Left lung (tissue), 10 donors: ENCODE data around the gene DNAJC5. TPM values are rescaled to one million over a fixed set of nuclear protein-coding genes. Genes with fewer than 3 reads are reported as not detected.

Experiments
- ATAC-seq: fragments of 200-7000 bp; cut with Tn5 transposase; one replicate; pipeline ENCODE4 v1.9.1; 2020; ENCODE audit warnings: moderate library complexity
- DNase-seq, 4 donors: peaks; one replicate each; pipeline ENCODE4 v3.0.0-alpha.2; 2013 to 2020
- H3K27ac ChIP-seq, 2 donors: fragments of 200-600 bp; sonication (generic) in 1 of 2; one replicate each; pipeline versions ENCODE4 v1.5.0 to v1.8.0; 2020 to 2021
- H3K27me3 ChIP-seq, 2 donors: fragments of 200-600 bp; sonication (generic) in 1 of 2; one replicate each; pipeline versions ENCODE4 v1.5.0 to v1.8.0; 2020 to 2021
- H3K36me3 ChIP-seq, 2 donors: fragments of 200-600 bp; sonication (generic) in 1 of 2; one replicate each; pipeline versions ENCODE4 v1.5.0 to v1.8.0; 2020 to 2021
- H3K4me1 ChIP-seq, 2 donors: fragments of 200-600 bp; one replicate each; pipeline ENCODE4 v1.8.0; 2021
- H3K4me3 ChIP-seq, 2 donors: fragments of 200-600 bp; sonication (generic) in 1 of 2; one replicate each; pipeline versions ENCODE4 v1.5.0 to v1.8.0; 2020 to 2021; ENCODE audit warnings: mild to moderate bottlenecking in 1 of 2
- H3K9me3 ChIP-seq, 2 donors: fragments of 200-600 bp; sonication (generic) in 1 of 2; one replicate each; pipeline versions ENCODE4 v1.5.0 to v1.8.0; 2020 to 2021
- intact Hi-C, 2 donors: fragments of 100-400 bp; cut with DNase I; formaldehyde crosslinking; loops; one replicate each; pipeline versions ENCODE4 v1.11.2 to v1.14.2; 2022
- polyA plus RNA-seq, 6 donors: library from polyadenylated mRNA; unstranded; fragments of 120-200 nt; gene quantifications; one replicate each; pipeline ENCODE4 v1.2.1, GENCODE V29; 2013; ENCODE audit not compliant: insufficient read length in 6 of 6
- total RNA-seq, 2 donors: library from RNA; stranded (reverse); fragmentation: NEBNext Ultra II Directional; extraction: Animal tissue kit (Norgen Biotek cat#: 25700); gene quantifications; one replicate each; pipeline ENCODE4 v1.2.1, GENCODE V29; 2021
- TF ChIP-seq, protein P1 (sequence below), 2 donors: fragments of 200-600 bp; sonication (generic) in 1 of 2; IDR thresholded peaks; one replicate each; pipeline versions ENCODE4 v1.5.0 to v1.8.0; 2021; ENCODE audit warnings: antibody characterized with exemption in 2 of 2
- donor health status: DM: no; HTN: yes; CAD: no.
- donor health status: DM: no; HTN: no; CAD: no.

The DNAJC5 gene
- total and polyA plus RNA-seq, 8 donors: 17.5 to 59.5 (median 25.3) TPM

DNA sequence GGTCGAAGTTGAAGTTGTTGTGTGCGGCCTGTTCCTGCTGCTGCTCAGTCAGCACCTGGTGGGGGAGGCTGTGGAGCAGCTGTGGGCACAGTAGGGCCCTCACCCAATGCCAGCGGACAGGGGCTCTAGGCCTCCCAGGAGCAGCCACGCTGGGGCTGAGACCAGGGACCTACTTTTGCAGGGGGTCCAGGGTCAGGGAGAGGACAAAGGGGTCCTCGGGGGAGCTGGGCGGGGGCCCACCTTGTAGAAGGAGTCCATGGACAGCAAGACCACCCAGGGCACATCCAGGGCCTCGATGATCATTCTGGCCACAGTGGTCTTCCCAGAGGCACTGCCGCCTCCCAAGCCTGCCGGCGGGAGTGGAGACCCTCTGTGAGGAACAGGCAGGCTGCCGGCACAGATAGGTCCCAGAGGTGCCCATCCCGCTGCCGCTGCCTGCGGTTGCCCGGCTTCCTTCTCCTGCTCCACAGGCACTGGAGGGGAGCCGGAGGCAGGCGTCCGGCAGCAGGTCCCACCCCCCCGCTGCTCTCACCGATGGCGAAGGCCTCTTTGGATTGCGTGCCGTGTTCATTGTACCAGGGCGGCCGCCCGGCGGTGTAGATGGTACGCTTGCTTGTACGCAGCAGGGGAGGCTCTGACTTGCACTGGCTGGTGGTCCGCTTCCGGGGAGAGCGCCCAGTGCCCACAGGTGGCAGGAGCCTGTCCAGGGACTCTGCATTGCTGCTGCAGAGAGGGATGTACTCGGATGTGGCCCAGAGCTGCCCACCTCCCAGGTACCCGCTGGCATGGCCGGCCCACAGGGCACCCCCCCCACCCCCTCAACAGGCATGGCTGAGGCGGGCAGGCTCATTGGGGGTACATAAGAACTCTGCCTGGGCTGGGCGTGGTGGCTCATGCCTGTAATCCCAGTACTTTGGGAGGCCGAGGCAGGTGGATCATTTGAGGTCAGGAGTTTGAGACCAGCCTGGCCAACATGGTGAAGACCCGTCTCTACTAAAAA, 51.3 kb downstream of the DNAJC5 start:
- intact Hi-C loops: no loop called here
- no peaks in the 10 kb centered on the region for H3K9me3 ChIP-seq
- H3K36me3 ChIP-seq: peaks cover 0 to 39% of the 10 kb centered on the region in 2 donors
- H3K27me3 ChIP-seq: no peaks in the 10 kb centered on the region
- peaks cover 19 to 65% of the 10 kb centered on the region in 2 donors for H3K4me1 ChIP-seq
- no peak overlapping the region for H3K27ac ChIP-seq
- DNase-seq (peak in 1 of 4 donors; percentile 78), ATAC-seq (no peak)
- no peak overlapping the region for H3K4me3 ChIP-seq
- TF ChIP-seq, protein P1, sequence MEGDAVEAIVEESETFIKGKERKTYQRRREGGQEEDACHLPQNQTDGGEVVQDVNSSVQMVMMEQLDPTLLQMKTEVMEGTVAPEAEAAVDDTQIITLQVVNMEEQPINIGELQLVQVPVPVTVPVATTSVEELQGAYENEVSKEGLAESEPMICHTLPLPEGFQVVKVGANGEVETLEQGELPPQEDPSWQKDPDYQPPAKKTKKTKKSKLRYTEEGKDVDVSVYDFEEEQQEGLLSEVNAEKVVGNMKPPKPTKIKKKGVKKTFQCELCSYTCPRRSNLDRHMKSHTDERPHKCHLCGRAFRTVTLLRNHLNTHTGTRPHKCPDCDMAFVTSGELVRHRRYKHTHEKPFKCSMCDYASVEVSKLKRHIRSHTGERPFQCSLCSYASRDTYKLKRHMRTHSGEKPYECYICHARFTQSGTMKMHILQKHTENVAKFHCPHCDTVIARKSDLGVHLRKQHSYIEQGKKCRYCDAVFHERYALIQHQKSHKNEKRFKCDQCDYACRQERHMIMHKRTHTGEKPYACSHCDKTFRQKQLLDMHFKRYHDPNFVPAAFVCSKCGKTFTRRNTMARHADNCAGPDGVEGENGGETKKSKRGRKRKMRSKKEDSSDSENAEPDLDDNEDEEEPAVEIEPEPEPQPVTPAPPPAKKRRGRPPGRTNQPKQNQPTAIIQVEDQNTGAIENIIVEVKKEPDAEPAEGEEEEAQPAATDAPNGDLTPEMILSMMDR (IDR thresholded peaks at IDR 0.05): no peak

DNA sequence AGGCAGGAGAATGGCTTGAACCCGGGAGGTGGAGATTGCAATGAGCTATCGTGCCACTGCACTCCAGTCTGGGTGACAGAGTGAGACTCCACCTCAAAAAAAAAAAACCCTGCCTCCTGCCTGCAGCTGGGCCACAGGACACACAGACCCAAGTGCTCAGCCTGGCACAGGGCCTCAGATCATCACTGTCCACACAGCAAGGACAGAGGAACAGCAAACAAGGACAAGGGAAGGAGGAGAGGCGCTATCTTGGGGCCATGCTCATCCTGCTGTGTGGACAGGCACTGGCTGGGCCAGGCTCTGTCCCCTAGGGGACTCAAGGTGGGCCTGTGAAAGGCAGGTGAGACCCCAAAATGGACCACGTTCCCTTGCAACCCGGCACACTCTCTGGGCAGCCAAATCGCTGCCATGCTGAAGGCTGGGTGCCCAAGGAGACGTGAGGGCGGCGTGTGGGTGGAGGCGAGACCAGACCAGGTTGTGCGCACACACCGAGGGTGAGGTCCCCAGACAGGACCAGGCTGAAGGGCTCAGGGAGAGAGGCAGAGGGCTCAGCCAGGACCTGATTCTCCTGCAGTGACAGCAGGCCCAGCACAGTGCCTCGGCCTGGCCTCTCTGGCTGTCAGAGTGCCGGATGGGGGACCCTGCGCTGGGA, 52.2 kb downstream of the DNAJC5 start:
- no peaks in the 10 kb centered on the region for H3K9me3 ChIP-seq

DNA sequence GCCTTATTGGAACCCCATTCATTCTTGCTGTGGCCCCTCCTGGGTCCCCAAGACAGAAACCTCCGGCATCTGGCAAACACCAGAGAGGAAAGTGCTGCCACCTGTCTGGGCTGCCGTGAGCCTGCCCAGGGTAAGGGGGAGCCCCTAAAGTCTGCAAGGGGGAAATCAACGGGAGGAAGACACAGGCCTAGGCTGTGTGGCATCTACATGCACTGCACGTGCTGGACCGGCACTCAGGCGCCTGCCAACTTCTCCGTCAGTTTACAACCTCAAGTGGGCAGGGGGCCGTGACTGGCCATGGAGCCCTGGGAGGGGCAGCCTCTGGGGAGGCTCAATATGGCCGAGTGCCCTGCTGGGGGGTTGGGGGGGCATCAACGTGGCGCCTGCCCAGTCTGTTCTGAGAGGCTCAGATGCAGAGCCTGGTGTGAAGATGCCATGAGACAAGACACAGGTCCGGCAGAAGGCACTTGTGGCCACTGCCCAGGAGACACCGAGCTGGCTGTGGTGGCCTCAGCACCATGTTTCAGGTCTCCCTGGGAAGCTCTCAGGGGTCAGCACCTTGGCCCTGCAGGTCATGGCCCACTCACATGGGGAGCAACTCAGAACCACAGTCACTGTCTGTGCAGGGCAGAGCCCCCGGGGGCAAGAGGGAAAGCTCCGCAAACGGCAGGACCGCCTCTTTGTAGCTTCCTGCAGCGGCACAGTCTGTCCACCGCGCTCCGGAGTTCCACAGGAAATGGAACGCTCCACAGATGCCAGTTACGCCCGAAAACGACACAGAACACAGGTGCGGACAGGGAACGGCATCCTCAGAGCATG, 52.9 kb downstream of the DNAJC5 start:
- intact Hi-C loops: no loop called here
- peak in 1 of 4 donors; percentile 79 for DNase-seq

More for the DNA sequence above, 52.2 kb downstream of the DNAJC5 start:
- ATAC-seq: no peak
- H3K36me3 ChIP-seq: peaks cover 0 to 41% of the 10 kb centered on the region in 2 donors
- H3K27ac ChIP-seq: no peak overlapping the region
- intact Hi-C loops: no loop called here
- no peak overlapping the region for H3K4me3 ChIP-seq
- TF ChIP-seq, protein P1 (IDR thresholded peaks at IDR 0.05): no peak
- peaks cover 19 to 69% of the 10 kb centered on the region in 2 donors for H3K4me1 ChIP-seq
- no peaks in the 10 kb centered on the region for H3K27me3 ChIP-seq
- DNase-seq: peak in 1 of 4 donors; percentile 55

DNA sequence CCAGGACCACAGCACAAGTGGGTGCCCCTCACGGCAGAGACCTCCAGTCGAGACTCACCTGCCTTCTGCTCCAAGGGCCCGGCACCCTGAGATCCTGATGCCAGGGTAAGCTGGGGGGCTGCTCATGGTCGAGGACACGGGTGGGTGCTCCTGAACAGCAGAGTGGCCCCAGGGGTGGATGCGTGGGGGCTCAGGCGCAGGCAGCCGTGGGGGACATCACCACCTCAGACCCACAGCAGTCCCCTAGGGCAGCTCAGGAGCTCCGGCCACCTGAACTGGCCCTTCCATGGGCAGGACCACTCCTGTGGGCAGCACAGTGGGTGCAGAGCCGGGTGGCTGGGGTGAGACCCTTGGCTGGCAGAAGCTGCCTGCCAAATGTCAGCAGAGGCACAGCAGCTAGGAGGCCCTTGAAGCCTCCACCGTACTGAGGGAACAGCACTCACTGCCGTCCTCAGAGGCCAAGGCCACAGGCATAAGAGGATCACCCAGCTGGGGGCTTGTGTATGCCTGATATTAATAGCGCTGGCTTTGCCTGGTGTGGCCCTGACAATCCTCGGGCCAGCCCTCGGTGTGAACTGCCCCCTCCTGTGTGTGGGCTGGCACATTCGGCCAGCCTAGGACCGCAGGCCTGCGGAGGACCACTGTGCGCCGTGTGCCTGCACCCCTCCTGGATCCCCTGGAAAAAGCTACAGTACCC, 55.9 kb downstream of the DNAJC5 start:
- TF ChIP-seq, protein P1 (IDR thresholded peaks at IDR 0.05): no peak
- Histone ChIP-seq H3K4me3 (no peak overlapping the region), H3K27ac (peak overlapping the region in 1 of 2 donors; percentile 15), H3K9me3 (no peaks in the 10 kb centered on the region), H3K36me3 (peaks cover 0 to 15% of the 10 kb centered on the region in 2 donors), H3K4me1 (peaks cover 26 to 81% of the 10 kb centered on the region in 2 donors), H3K27me3 (no peaks in the 10 kb centered on the region)
- DNase-seq (peak in 1 of 4 donors; percentile 66), ATAC-seq (no peak)
- intact Hi-C loops: no loop called here

More for the DNA sequence above, 52.9 kb downstream of the DNAJC5 start:
- Histone ChIP-seq H3K4me1 (peaks cover 19 to 67% of the 10 kb centered on the region in 2 donors), H3K27ac (peak overlapping the region in 1 of 2 donors; percentile 20), H3K4me3 (no peak overlapping the region), H3K27me3 (no peaks in the 10 kb centered on the region), H3K36me3 (peaks cover 0 to 45% of the 10 kb centered on the region in 2 donors), H3K9me3 (no peaks in the 10 kb centered on the region)
- TF ChIP-seq, protein P1 (IDR thresholded peaks at IDR 0.05): no peak
- no peak for ATAC-seq
